WTC11 (cell line): Measurements from ENCODE around the gene G0S2. TPM values are rescaled to one million over a fixed set of nuclear protein-coding genes. Genes with fewer than 3 reads are reported as not detected.

Experiments used
- ATAC-seq: fragments of 200-7000 bp; cut with Tn5 transposase; 2 replicates; pipeline ENCODE4 v1.10.0; 2021; ENCODE audit warnings: mild to moderate bottlenecking, moderate library complexity
- CTCF ChIA-PET: fragments of 300-600 bp; sonication (Branson Sonifier 250); formaldehyde crosslinking; loops from one replicate; lab custom pipeline; 2021; ENCODE audit warnings: antibody characterized with exemption; lab: Charles Lee
- POLR2A ChIA-PET: fragments of 350-600 bp; sonication (Branson Sonifier 250); formaldehyde crosslinking; loops from one replicate; lab custom pipeline; 2021; ENCODE audit warnings: antibody characterized with exemption; lab: Charles Lee
- DNase-seq: peaks from one replicate; pipeline ENCODE4 v3.0.0; 2021; ENCODE audit warnings: low spot score
- H3K27ac Mint-ChIP-seq: 2 replicates; pipeline ENCODE4 v1.8.0; 2021; ENCODE audit warnings: mixed read lengths
- H3K27me3 Mint-ChIP-seq: 2 replicates; pipeline ENCODE4 v1.8.0; 2021; ENCODE audit warnings: low read depth, mild to moderate bottlenecking, moderate library complexity, mixed read lengths
- H3K36me3 Mint-ChIP-seq: 2 replicates; pipeline ENCODE4 v1.8.0; 2021; ENCODE audit warnings: mixed read lengths
- H3K4me1 Mint-ChIP-seq: 2 replicates; pipeline ENCODE4 v1.8.0; 2022; ENCODE audit warnings: mixed read lengths
- H3K4me3 Mint-ChIP-seq: 2 replicates; pipeline ENCODE4 v1.8.0; 2021; ENCODE audit warnings: mild to moderate bottlenecking, moderate library complexity, mixed read lengths
- H3K9me3 Mint-ChIP-seq: 2 replicates; pipeline ENCODE4 v1.8.0; 2021; ENCODE audit warnings: mixed read lengths
- CREB1 ChIP-seq: sonication (generic); formaldehyde crosslinking; IDR thresholded peaks from 2 replicates; pipeline ENCODE4 v1.8.0; 2023; ENCODE audit warnings: mild to moderate bottlenecking, missing genetic modification reagents
- ETV6 ChIP-seq: sonication (generic); formaldehyde crosslinking; IDR thresholded peaks from 2 replicates; pipeline ENCODE4 v1.8.1; 2022; ENCODE audit warnings: mild to moderate bottlenecking, missing genetic modification reagents
- FOXK1 ChIP-seq: sonication (generic); formaldehyde crosslinking; IDR thresholded peaks from 2 replicates; pipeline ENCODE4 v1.8.0; 2022; ENCODE audit warnings: mild to moderate bottlenecking, moderate library complexity, missing genetic modification reagents
- GTF2I ChIP-seq: fragments of 250-450 bp; sonication (Bioruptor Pico); conservative IDR thresholded peaks from 2 replicates; pipeline ENCODE4 v1.4.0; 2021; ENCODE audit warnings: mild to moderate bottlenecking
- NR1H2 ChIP-seq: sonication (generic); formaldehyde crosslinking; IDR thresholded peaks from 2 replicates; pipeline ENCODE4 v1.9.0; 2021; ENCODE audit warnings: mild to moderate bottlenecking, moderate library complexity, missing genetic modification reagents
- NR2C2 ChIP-seq: sonication (generic); formaldehyde crosslinking; IDR thresholded peaks from 2 replicates; pipeline ENCODE4 v1.8.0; 2022; ENCODE audit warnings: mild to moderate bottlenecking, missing genetic modification reagents
- PRRX2 ChIP-seq: fragments of 250-450 bp; sonication (Bioruptor Pico); IDR thresholded peaks from 2 replicates; pipeline ENCODE4 v1.8.0; 2021; ENCODE audit warnings: mild to moderate bottlenecking
- ZBTB21 ChIP-seq: sonication (generic); formaldehyde crosslinking; IDR thresholded peaks from 2 replicates; pipeline ENCODE4 v1.8.1; 2023; ENCODE audit warnings: mild to moderate bottlenecking, missing genetic modification reagents, borderline replicate concordance
- ZNF671 ChIP-seq: fragments of 250-450 bp; sonication (Bioruptor Pico); IDR thresholded peaks from 2 replicates; pipeline ENCODE4 v1.8.0; 2021; ENCODE audit warnings: mild to moderate bottlenecking
- total RNA-seq: library from RNA; stranded (reverse); gene quantifications from 3 replicates; pipeline ENCODE4 v1.2.3, GENCODE V29; 2021
- TF ChIP-seq, protein P1 (sequence below): sonication (generic); formaldehyde crosslinking; IDR thresholded peaks from 2 replicates; pipeline ENCODE4 v1.8.0; 2022; ENCODE audit warnings: mild to moderate bottlenecking, missing genetic modification reagents
- TF ChIP-seq, protein P2 (sequence below): sonication (generic); formaldehyde crosslinking; IDR thresholded peaks from 2 replicates; pipeline ENCODE4 v1.8.1; 2022; ENCODE audit warnings: mild to moderate bottlenecking, missing genetic modification reagents, moderate library complexity, borderline replicate concordance
- TF ChIP-seq, protein P3 (sequence below): sonication (generic); formaldehyde crosslinking; IDR thresholded peaks from 2 replicates; pipeline ENCODE4 v1.8.1; 2022; ENCODE audit warnings: low read depth, missing genetic modification reagents, borderline replicate concordance
- TF ChIP-seq, protein P4 (sequence below): fragments of 250-450 bp; sonication (Bioruptor Pico); IDR thresholded peaks from 2 replicates; pipeline ENCODE4 v1.8.0; 2021; ENCODE audit warnings: mild to moderate bottlenecking
- TF ChIP-seq, protein P5 (sequence below): sonication (generic); formaldehyde crosslinking; IDR thresholded peaks from 2 replicates; pipeline ENCODE4 v1.8.1; 2022; ENCODE audit warnings: missing genetic modification reagents, borderline replicate concordance
- TF ChIP-seq, protein P6 (sequence below): sonication (generic); formaldehyde crosslinking; IDR thresholded peaks from 2 replicates; pipeline ENCODE4 v1.8.1; 2023; ENCODE audit warnings: mild to moderate bottlenecking, missing genetic modification reagents

The G0S2 gene
- total RNA-seq, 1 experiment from 2014 or later: 0.81 TPM

DNA sequence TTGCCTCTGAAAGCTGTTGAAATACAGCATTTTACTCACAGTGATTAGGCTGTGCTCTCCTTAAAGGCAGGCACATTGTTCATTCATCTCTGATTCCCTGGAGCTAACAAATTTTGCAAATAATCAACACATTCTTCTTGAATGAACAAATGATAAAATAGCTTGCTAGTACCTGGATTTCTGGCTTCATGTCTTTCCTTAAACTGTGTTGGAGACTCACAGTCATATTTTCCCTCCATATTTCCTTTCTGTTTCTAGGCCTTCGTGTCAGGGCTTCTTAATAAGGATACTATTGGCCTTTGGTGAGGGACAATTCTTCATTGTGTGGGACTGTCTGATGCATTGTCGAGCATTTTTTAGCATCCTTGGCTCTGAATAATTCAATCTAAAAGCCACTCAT lies 39.1 kb downstream of the G0S2 start:
- POLR2A ChIA-PET: no interaction called here
- H3K27me3 Mint-ChIP-seq: peaks cover 3% of the 10 kb centered on the region; the same call in 1 of the 2 replicates
- TF ChIP-seq, protein P1, sequence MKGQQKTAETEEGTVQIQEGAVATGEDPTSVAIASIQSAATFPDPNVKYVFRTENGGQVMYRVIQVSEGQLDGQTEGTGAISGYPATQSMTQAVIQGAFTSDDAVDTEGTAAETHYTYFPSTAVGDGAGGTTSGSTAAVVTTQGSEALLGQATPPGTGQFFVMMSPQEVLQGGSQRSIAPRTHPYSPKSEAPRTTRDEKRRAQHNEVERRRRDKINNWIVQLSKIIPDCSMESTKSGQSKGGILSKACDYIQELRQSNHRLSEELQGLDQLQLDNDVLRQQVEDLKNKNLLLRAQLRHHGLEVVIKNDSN (CRISPR knock-in tag): no peak
- no peak for TF ChIP-seq GTF2I (CRISPR knock-in tag)
- ATAC-seq (no peak), DNase-seq (no peak)
- no peaks in the 10 kb centered on the region for H3K9me3 Mint-ChIP-seq
- H3K36me3 Mint-ChIP-seq: no peaks in the 10 kb centered on the region
- H3K27ac Mint-ChIP-seq: no peak overlapping the region
- no peak overlapping the region for H3K4me3 Mint-ChIP-seq
- CTCF ChIA-PET: no interaction called here
- H3K4me1 Mint-ChIP-seq: peaks cover 6% of the 10 kb centered on the region; the same call in 1 of the 2 replicates

DNA sequence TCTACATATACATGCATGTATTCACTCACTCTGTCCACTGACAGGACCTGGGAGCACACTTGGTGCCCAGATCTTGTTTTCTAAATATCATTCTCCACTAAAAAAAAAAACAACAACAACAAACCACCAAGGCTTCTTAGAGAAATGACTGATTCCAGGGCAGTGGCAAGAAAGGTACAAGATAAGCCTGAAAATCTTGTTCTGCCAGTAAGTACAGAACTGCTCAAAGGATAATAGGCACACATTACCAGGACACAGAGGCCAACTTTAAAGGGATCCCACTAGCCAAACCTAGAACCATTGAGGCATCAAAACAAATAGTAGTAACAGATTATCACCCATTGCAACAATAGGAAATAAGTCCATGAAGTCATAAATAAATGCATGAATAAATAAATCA lies 40.1 kb downstream of the G0S2 start:
- peaks cover 3% of the 10 kb centered on the region; the same call in 1 of the 2 replicates for H3K27me3 Mint-ChIP-seq
- ChIA-PET CTCF (no interaction called here), POLR2A (no interaction called here)
- DNase-seq (no peak), ATAC-seq (no peak)
- H3K4me1 Mint-ChIP-seq: peaks cover 6% of the 10 kb centered on the region; the same call in 1 of the 2 replicates
- H3K36me3 Mint-ChIP-seq: no peaks in the 10 kb centered on the region
- H3K4me3 Mint-ChIP-seq: no peak overlapping the region
- TF ChIP-seq, protein P2, sequence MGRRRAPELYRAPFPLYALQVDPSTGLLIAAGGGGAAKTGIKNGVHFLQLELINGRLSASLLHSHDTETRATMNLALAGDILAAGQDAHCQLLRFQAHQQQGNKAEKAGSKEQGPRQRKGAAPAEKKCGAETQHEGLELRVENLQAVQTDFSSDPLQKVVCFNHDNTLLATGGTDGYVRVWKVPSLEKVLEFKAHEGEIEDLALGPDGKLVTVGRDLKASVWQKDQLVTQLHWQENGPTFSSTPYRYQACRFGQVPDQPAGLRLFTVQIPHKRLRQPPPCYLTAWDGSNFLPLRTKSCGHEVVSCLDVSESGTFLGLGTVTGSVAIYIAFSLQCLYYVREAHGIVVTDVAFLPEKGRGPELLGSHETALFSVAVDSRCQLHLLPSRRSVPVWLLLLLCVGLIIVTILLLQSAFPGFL (CRISPR knock-in tag): no peak
- TF ChIP-seq, protein P3, sequence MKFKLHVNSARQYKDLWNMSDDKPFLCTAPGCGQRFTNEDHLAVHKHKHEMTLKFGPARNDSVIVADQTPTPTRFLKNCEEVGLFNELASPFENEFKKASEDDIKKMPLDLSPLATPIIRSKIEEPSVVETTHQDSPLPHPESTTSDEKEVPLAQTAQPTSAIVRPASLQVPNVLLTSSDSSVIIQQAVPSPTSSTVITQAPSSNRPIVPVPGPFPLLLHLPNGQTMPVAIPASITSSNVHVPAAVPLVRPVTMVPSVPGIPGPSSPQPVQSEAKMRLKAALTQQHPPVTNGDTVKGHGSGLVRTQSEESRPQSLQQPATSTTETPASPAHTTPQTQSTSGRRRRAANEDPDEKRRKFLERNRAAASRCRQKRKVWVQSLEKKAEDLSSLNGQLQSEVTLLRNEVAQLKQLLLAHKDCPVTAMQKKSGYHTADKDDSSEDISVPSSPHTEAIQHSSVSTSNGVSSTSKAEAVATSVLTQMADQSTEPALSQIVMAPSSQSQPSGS (CRISPR knock-in tag): no peak
- TF ChIP-seq NR1H2 (CRISPR knock-in tag) (no peak), PRRX2 (CRISPR knock-in tag) (no peak), FOXK1 (CRISPR knock-in tag) (no peak), ZBTB21 (CRISPR knock-in tag) (no peak), CREB1 (CRISPR knock-in tag) (no peak), ZNF671 (CRISPR knock-in tag) (no peak)
- TF ChIP-seq, protein P4, sequence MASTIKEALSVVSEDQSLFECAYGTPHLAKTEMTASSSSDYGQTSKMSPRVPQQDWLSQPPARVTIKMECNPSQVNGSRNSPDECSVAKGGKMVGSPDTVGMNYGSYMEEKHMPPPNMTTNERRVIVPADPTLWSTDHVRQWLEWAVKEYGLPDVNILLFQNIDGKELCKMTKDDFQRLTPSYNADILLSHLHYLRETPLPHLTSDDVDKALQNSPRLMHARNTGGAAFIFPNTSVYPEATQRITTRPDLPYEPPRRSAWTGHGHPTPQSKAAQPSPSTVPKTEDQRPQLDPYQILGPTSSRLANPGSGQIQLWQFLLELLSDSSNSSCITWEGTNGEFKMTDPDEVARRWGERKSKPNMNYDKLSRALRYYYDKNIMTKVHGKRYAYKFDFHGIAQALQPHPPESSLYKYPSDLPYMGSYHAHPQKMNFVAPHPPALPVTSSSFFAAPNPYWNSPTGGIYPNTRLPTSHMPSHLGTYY (CRISPR knock-in tag): no peak
- H3K9me3 Mint-ChIP-seq: no peaks in the 10 kb centered on the region
- H3K27ac Mint-ChIP-seq: no peak overlapping the region

DNA sequence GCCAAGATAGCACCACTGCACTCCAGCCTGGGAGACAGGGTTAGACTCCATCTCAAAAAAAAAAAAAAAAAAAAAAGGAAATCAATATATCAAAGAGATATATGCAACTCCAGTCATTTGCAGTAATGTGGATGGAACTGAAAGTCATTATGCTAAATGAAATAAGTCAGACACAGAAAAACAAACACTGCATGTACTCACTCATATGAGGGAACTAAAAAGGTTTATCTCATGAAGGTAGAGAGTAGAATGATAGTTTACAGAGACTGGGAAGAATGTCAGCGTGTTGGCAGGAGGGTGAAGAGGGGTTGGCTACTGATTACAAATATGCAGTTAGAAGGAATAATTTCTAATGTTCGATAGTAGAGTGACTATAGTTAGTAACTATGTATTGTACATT lies 42.6 kb downstream of the G0S2 start:
- TF ChIP-seq NR2C2 (CRISPR knock-in tag) (no peak), ETV6 (no peak)
- TF ChIP-seq, protein P4 (CRISPR knock-in tag): no peak
- TF ChIP-seq, protein P1 (CRISPR knock-in tag): no peak
- TF ChIP-seq, protein P5, sequence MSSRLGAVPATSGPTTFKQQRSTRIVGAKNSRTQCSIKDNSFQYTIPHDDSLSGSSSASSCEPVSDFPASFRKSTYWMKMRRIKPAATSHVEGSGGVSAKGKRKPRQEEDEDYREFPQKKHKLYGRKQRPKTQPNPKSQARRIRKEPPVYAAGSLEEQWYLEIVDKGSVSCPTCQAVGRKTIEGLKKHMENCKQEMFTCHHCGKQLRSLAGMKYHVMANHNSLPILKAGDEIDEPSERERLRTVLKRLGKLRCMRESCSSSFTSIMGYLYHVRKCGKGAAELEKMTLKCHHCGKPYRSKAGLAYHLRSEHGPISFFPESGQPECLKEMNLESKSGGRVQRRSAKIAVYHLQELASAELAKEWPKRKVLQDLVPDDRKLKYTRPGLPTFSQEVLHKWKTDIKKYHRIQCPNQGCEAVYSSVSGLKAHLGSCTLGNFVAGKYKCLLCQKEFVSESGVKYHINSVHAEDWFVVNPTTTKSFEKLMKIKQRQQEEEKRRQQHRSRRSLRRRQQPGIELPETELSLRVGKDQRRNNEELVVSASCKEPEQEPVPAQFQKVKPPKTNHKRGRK (CRISPR knock-in tag): no peak
- TF ChIP-seq, protein P6, sequence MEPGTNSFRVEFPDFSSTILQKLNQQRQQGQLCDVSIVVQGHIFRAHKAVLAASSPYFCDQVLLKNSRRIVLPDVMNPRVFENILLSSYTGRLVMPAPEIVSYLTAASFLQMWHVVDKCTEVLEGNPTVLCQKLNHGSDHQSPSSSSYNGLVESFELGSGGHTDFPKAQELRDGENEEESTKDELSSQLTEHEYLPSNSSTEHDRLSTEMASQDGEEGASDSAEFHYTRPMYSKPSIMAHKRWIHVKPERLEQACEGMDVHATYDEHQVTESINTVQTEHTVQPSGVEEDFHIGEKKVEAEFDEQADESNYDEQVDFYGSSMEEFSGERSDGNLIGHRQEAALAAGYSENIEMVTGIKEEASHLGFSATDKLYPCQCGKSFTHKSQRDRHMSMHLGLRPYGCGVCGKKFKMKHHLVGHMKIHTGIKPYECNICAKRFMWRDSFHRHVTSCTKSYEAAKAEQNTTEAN (CRISPR knock-in tag): no peak
- no peak overlapping the region for H3K27ac Mint-ChIP-seq
- ChIA-PET CTCF (no interaction called here), POLR2A (no interaction called here)
- no peaks in the 10 kb centered on the region for H3K9me3 Mint-ChIP-seq
- H3K36me3 Mint-ChIP-seq: no peaks in the 10 kb centered on the region
- H3K4me1 Mint-ChIP-seq: no peaks in the 10 kb centered on the region
- no peak for DNase-seq
- ATAC-seq: no peak
- H3K4me3 Mint-ChIP-seq: no peak overlapping the region
- peaks cover 3% of the 10 kb centered on the region; the same call in 1 of the 2 replicates for H3K27me3 Mint-ChIP-seq
